KMS-11 (cell line): ENCODE results near the gene EHF.

ENCODE experiments used
- H2AFZ ChIP-seq: fragments of 200-600 bp; sonication (generic); 2 replicates; pipeline ENCODE4 v1.6.1; 2016; ENCODE audit warnings: antibody characterized with exemption, mixed run types, low read depth
- H3K27ac ChIP-seq: fragments of 200-600 bp; sonication (generic); 2 replicates; pipeline ENCODE4 v1.6.1; 2016; ENCODE audit warnings: mild to moderate bottlenecking, mixed run types
- H3K27me3 ChIP-seq: fragments of 200-600 bp; sonication (generic); 2 replicates; pipeline ENCODE4 v1.6.1; 2017; ENCODE audit warnings: mild to moderate bottlenecking, low read depth, mixed run types, moderate library complexity; ENCODE audit not compliant: insufficient read depth
- H3K36me3 ChIP-seq: fragments of 200-600 bp; sonication (generic); 2 replicates; pipeline ENCODE4 v1.6.1; 2017; ENCODE audit warnings: mild to moderate bottlenecking, mixed run types; ENCODE audit not compliant: insufficient read depth
- H3K4me1 ChIP-seq: fragments of 200-600 bp; sonication (generic); 2 replicates; pipeline ENCODE4 v1.6.1; 2016; ENCODE audit warnings: mild to moderate bottlenecking, low read depth, mixed run types; ENCODE audit not compliant: poor library complexity, severe bottlenecking
- H3K4me2 ChIP-seq: fragments of 200-600 bp; sonication (generic); 2 replicates; pipeline ENCODE4 v1.7.0; 2016; ENCODE audit warnings: mild to moderate bottlenecking, mixed run types
- H3K4me3 ChIP-seq: fragments of 200-600 bp; sonication (generic); IDR thresholded peaks from 2 replicates; pipeline ENCODE4 v1.6.1; 2017; ENCODE audit warnings: low read depth, low read length, mixed read lengths; ENCODE audit not compliant: insufficient read depth
- H3K79me2 ChIP-seq: fragments of 200-600 bp; sonication (generic); 2 replicates; pipeline ENCODE4 v1.6.1; 2016; ENCODE audit warnings: low read depth, mixed run types; ENCODE audit not compliant: insufficient read depth
- H3K9ac ChIP-seq: fragments of 200-600 bp; sonication (generic); 2 replicates; pipeline ENCODE4 v1.6.1; 2016; ENCODE audit warnings: mild to moderate bottlenecking, mixed run types
- H4K20me1 ChIP-seq: fragments of 200-600 bp; sonication (generic); 2 replicates; pipeline ENCODE4 v1.6.1; 2016; ENCODE audit warnings: mild to moderate bottlenecking, mixed run types; ENCODE audit not compliant: insufficient read depth
- CTCF ChIP-seq: fragments of 200-600 bp; sonication (generic); conservative IDR thresholded peaks from 2 replicates; pipeline ENCODE4 v1.6.1; 2017; ENCODE audit warnings: low read depth, mild to moderate bottlenecking, antibody characterized with exemption, low read length, moderate library complexity, mixed read lengths

Gene EHF

GRCh38 chr11:34696862-34697261 lies 76.0 kb downstream of the EHF start:
- Histone ChIP-seq H3K79me2 (no peaks in the 10 kb centered on the region), H3K27ac (no peak overlapping the region), H3K4me2 (no peak overlapping the region), H4K20me1 (no peaks in the 10 kb centered on the region), H3K9ac (no peak overlapping the region), H3K4me1 (no peaks in the 10 kb centered on the region), H2AFZ (no peak overlapping the region), H3K36me3 (no peaks in the 10 kb centered on the region), H3K27me3 (no peaks in the 10 kb centered on the region), H3K4me3 (no peak overlapping the region)
- no peak for TF ChIP-seq CTCF

- no peak for TF ChIP-seq CTCF
- H3K79me2 ChIP-seq: no peaks in the 10 kb centered on the region
- H3K36me3 ChIP-seq: no peaks in the 10 kb centered on the region
- H3K4me2 ChIP-seq: no peak overlapping the region
- no peak overlapping the region for H3K4me3 ChIP-seq
- peak overlapping the region; percentile 23; the same call in 1 of the 2 replicates for H3K27ac ChIP-seq
- H3K4me1 ChIP-seq: peaks cover 15% of the 10 kb centered on the region
- no peaks in the 10 kb centered on the region for H3K27me3 ChIP-seq
- H3K9ac ChIP-seq: no peak overlapping the region
- no peaks in the 10 kb centered on the region for H4K20me1 ChIP-seq
- no peak overlapping the region for H2AFZ ChIP-seq
These were observed 86.0 kb downstream of the EHF start for GRCh38 chr11:34706709-34707461.

GRCh38 chr11:34707462-34707840 lies 86.6 kb downstream of the EHF start:
- Histone ChIP-seq H3K27ac (peak overlapping the region; percentile 23; the same call in 1 of the 2 replicates), H3K4me1 (peaks cover 15% of the 10 kb centered on the region), H4K20me1 (no peaks in the 10 kb centered on the region), H2AFZ (peak overlapping the region; percentile 30; the same call in 1 of the 2 replicates), H3K4me2 (no peak overlapping the region), H3K36me3 (no peaks in the 10 kb centered on the region), H3K9ac (no peak overlapping the region), H3K79me2 (no peaks in the 10 kb centered on the region), H3K4me3 (no peak overlapping the region), H3K27me3 (no peaks in the 10 kb centered on the region)
- no peak for TF ChIP-seq CTCF
